HUES64 (cell line): ENCODE measurements around the gene SGPP1.

Experiments used
- H3K27ac ChIP-seq: 2 replicates; pipeline ENCODE4 v1.7.0; 2013; ENCODE audit warnings: low read depth, low read length, inconsistent platforms
- H3K27me3 ChIP-seq: 2 replicates; pipeline ENCODE4 v1.6.1; 2013; ENCODE audit warnings: mild to moderate bottlenecking, low read length; ENCODE audit not compliant: insufficient read depth
- H3K36me3 ChIP-seq: 2 replicates; pipeline ENCODE4 v1.6.1; 2013; ENCODE audit warnings: mild to moderate bottlenecking, low read length; ENCODE audit not compliant: insufficient read depth
- H3K4me1 ChIP-seq: 2 replicates; pipeline ENCODE4 v1.6.1; 2013; ENCODE audit warnings: mild to moderate bottlenecking, low read length, moderate library complexity; ENCODE audit not compliant: insufficient read depth
- H3K4me3 ChIP-seq: 2 replicates; pipeline ENCODE4 v1.5.1; 2013; ENCODE audit warnings: mild to moderate bottlenecking, low read length, moderate library complexity
- H3K9ac ChIP-seq: 2 replicates; pipeline ENCODE4 v1.6.1; 2013; ENCODE audit warnings: mild to moderate bottlenecking, low read depth, low read length
- H3K9me3 ChIP-seq: 2 replicates; pipeline ENCODE4 v1.6.1; 2013; ENCODE audit warnings: low read depth, low read length; ENCODE audit not compliant: insufficient read depth
- WGBS: fragments of 150-250, 120-280 bp; methylation state at CpG from one replicate; pipeline ENCODE4 v1.1.7; 2013; ENCODE audit warnings: missing lambda C conversion rate; 5-methylcytosine and 5-hydroxymethylcytosine counted together

The SGPP1 gene

DNA sequence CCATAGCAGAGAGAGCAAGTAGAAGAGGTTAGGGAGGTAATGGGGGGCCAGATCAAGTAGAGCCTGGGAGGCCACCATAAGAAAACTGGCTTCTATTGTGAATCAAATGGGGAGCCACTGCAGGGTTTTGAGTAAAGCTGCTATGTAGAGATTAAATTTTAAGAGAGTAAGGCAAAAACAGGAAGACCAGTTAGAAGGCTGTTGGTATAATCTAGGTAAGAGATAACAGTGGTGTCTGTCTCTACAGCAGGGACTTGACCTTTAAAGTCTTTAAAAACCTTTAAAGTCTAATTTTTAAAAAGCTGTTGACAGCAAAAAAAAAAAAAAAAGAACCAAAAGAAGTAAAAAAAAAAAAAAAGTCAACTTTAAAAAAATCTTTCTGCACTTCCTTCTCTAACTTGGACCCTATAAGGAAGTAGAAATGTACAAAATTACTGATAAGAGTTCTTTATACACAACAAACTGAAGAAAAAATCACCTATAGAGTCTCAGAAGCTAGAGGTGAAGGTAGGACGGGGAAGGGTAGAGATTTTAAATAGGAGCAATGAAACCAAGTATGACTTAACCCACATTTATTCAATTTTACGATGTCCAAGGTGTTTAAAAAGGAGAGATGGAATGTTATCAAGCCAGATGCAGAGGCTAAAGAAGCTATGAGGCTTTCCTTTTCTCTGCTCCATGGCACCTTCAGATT lies 26.1 kb downstream of the SGPP1 start:
- Histone ChIP-seq H3K27me3 (no peaks in the 10 kb centered on the region), H3K9me3 (no peaks in the 10 kb centered on the region), H3K36me3 (no peaks in the 10 kb centered on the region), H3K9ac (no peak overlapping the region), H3K4me3 (no peak overlapping the region), H3K4me1 (no peaks in the 10 kb centered on the region), H3K27ac (no peak overlapping the region)
- 100% methylated on average over 1 of the region's 2 CpGs for WGBS

DNA sequence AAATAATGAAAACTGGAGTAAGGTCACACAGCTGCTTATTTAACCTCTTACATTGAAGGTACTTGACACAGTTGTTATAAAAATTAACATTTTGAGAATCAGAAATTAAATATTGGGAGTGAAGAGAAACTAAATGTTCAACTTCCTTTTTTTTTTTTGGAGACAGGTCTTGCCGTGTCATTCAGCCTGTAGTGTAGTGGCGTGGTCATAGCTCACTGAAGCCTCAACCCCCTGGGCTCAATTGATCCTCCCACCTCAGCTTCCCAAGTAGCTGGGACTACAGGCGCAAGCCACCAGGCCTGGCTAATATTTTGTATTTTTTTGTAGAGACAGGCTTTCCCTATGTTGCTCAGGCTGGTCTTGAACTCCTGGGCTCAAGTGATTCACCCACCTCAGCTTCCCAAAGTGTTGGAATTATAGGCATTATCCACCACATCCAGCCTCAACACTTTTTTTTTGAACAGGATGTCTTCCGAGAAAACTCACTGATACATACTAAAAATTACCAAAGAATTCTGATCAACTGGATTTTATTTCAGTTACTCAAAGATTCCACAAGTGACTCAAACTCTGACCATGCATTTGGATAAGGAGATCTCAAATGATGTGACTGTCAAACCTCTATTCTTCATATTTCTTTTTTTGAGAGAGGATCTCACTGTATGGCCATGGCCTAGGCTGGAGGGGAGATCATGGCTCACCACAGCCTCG lies 35.4 kb downstream of the SGPP1 start:
- H3K27ac ChIP-seq, result no peak overlapping the region
- no peaks in the 10 kb centered on the region for H3K4me1 ChIP-seq
- no peak overlapping the region for H3K4me3 ChIP-seq
- no peaks in the 10 kb centered on the region for H3K9me3 ChIP-seq
- 95% methylated on average over 5 of the region's 5 CpGs for WGBS
- no peak overlapping the region for H3K9ac ChIP-seq
- H3K36me3 ChIP-seq, result no peaks in the 10 kb centered on the region
- H3K27me3 ChIP-seq, result no peaks in the 10 kb centered on the region

DNA sequence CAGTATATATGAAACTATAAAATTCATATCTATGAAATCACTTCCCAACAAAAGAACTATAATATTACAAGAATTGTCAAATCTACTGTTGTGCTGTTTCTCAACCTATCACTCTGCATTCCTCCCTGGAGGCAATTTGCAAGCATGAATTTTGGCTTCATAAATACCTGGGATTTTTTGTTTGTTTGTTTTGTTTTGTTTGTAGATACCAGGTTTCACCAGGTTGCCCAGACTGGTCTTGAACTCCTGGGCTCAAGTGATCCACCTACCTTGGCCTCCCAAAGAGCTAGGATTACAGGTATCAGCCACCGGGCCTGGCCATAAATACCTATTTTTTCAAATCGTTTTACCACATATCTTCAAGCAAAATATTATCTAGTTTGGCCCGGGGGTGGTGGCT lies 38.7 kb downstream of the SGPP1 start:
- Histone ChIP-seq H3K4me1 (no peaks in the 10 kb centered on the region), H3K27ac (no peak overlapping the region), H3K9me3 (no peaks in the 10 kb centered on the region), H3K4me3 (no peak overlapping the region), H3K9ac (no peak overlapping the region), H3K27me3 (no peaks in the 10 kb centered on the region), H3K36me3 (no peaks in the 10 kb centered on the region)
- WGBS, result 89% methylated on average over 3 of the region's 3 CpGs

DNA sequence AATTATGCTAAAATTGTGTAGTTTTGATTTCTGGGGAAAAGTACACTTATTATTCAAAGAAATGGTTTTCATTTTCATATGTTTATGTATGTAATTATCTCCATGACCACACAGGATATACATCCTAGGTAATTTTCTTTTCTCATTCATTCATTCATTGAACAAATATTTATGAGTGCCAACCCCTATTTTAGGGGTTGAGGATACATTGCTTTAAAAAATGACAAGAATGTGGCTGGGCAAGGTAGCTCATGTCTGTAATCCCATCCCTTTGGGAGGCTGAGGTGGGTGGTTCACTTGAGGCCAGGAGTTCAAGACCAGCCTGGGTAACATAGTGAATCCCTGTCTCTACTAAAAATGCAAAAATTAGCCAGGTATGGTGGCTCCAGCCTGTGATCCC lies 40.9 kb downstream of the SGPP1 start:
- H3K27me3 ChIP-seq, result no peaks in the 10 kb centered on the region
- no peak overlapping the region for H3K4me3 ChIP-seq
- no peak overlapping the region for H3K27ac ChIP-seq
- H3K4me1 ChIP-seq, result no peaks in the 10 kb centered on the region
- no peaks in the 10 kb centered on the region for H3K9me3 ChIP-seq
- no peaks in the 10 kb centered on the region for H3K36me3 ChIP-seq
- H3K9ac ChIP-seq, result no peak overlapping the region

- H3K27ac ChIP-seq, result no peak overlapping the region
- H3K36me3 ChIP-seq, result no peaks in the 10 kb centered on the region
- no peaks in the 10 kb centered on the region for H3K27me3 ChIP-seq
- no CpG with 5 or more reads among the region's 1 CpG for WGBS
- H3K9ac ChIP-seq, result no peak overlapping the region
- no peak overlapping the region for H3K4me3 ChIP-seq
- H3K4me1 ChIP-seq, result no peaks in the 10 kb centered on the region
- H3K9me3 ChIP-seq, result no peaks in the 10 kb centered on the region
These were observed 42.5 kb downstream of the SGPP1 start for GRCh38 chr14:63685401-63685800.

- no peaks in the 10 kb centered on the region for H3K9me3 ChIP-seq
- no peak overlapping the region for H3K27ac ChIP-seq
- H3K9ac ChIP-seq, result no peak overlapping the region
- WGBS, result 89% methylated on average over 6 of the region's 9 CpGs
- H3K27me3 ChIP-seq, result no peaks in the 10 kb centered on the region
- no peak overlapping the region for H3K4me3 ChIP-seq
- no peaks in the 10 kb centered on the region for H3K36me3 ChIP-seq
- no peaks in the 10 kb centered on the region for H3K4me1 ChIP-seq
These were observed 44.9 kb downstream of the SGPP1 start for GRCh38 chr14:63682727-63683593.

DNA sequence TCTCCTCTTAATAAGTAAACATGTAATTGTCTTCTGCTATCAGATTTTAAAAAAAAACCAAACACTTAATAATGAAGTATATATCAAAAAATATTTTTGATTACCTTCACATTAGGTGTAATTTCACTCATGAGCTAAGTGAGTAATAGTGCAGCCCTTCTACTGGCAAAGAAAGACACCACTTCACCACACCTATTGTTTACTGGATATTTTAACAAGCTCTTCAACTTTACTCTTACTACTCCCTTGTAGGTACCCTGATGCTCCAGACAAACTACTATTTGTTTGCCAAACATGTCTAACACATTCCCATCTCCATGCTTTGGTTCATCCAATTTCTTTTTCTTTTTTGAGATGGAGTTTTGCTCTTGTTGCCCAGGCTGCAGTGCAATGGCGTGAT lies 49.3 kb downstream of the SGPP1 start:
- Histone ChIP-seq H3K4me3 (no peak overlapping the region), H3K4me1 (no peaks in the 10 kb centered on the region), H3K9ac (no peak overlapping the region), H3K27ac (no peak overlapping the region), H3K27me3 (no peaks in the 10 kb centered on the region), H3K9me3 (no peaks in the 10 kb centered on the region), H3K36me3 (no peaks in the 10 kb centered on the region)
- 95% methylated on average over 1 of the region's 1 CpG for WGBS

- H3K9ac ChIP-seq, result no peak overlapping the region
- H3K27ac ChIP-seq, result no peak overlapping the region
- no peaks in the 10 kb centered on the region for H3K36me3 ChIP-seq
- no peaks in the 10 kb centered on the region for H3K4me1 ChIP-seq
- H3K9me3 ChIP-seq, result no peaks in the 10 kb centered on the region
- WGBS, result 69% methylated on average over 3 of the region's 3 CpGs
- no peaks in the 10 kb centered on the region for H3K27me3 ChIP-seq
- no peak overlapping the region for H3K4me3 ChIP-seq
These were observed 49.9 kb downstream of the SGPP1 start for GRCh38 chr14:63677891-63678379.

DNA sequence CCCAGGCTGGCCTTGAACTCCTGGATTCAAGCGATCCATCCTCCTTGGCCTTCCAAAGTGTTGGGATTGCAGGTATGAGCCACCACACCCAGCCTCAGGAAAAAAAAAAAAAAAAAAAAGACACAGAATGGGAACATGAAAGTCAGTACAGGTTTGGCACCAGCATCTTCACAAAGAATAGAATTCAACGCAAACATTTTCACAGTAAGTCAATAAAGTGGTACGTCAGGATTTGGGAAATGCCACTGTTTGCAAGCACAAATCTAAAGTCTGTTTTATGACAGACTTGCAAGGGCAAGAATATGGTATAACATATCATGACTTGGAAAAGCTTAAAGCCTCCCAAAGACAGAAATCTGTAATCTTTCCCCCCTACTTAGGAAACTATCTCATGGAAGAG lies 51.2 kb downstream of the SGPP1 start:
- 98% methylated on average over 3 of the region's 3 CpGs for WGBS
- Histone ChIP-seq H3K27me3 (no peaks in the 10 kb centered on the region), H3K4me3 (no peak overlapping the region), H3K27ac (no peak overlapping the region), H3K36me3 (no peaks in the 10 kb centered on the region), H3K9me3 (no peaks in the 10 kb centered on the region), H3K9ac (no peak overlapping the region), H3K4me1 (no peaks in the 10 kb centered on the region)

GRCh38 chr14:63673886-63674497 lies 53.9 kb downstream of the SGPP1 start:
- no peak overlapping the region for H3K4me3 ChIP-seq
- H3K9ac ChIP-seq, result no peak overlapping the region
- no peak overlapping the region for H3K27ac ChIP-seq
- no peaks in the 10 kb centered on the region for H3K4me1 ChIP-seq
- H3K27me3 ChIP-seq, result no peaks in the 10 kb centered on the region
- WGBS, result 83% methylated on average over 7 of the region's 7 CpGs
- no peaks in the 10 kb centered on the region for H3K36me3 ChIP-seq
- H3K9me3 ChIP-seq, result no peaks in the 10 kb centered on the region

- H3K4me1 ChIP-seq, result no peaks in the 10 kb centered on the region
- no peaks in the 10 kb centered on the region for H3K27me3 ChIP-seq
- no peak overlapping the region for H3K9ac ChIP-seq
- 92% methylated on average over 5 of the region's 5 CpGs for WGBS
- H3K9me3 ChIP-seq, result no peaks in the 10 kb centered on the region
- H3K36me3 ChIP-seq, result no peaks in the 10 kb centered on the region
- H3K4me3 ChIP-seq, result no peak overlapping the region
- H3K27ac ChIP-seq, result no peak overlapping the region
These were observed 54.6 kb downstream of the SGPP1 start for GRCh38 chr14:63673255-63673654.
